Mesendoderm (in vitro differentiated cells): ENCODE results near the gene PHF10.
A peak's percentile ranks its signal among the peaks of the same experiment; 100 is the strongest.
"Not testable (repeated sequence)": the region's sequence is repeated elsewhere in the genome, so short reads cannot be mapped to it uniquely, and the experiment has no call there.

Source experiments
- DNase-seq: peaks from one replicate; pipeline ENCODE4 v3.0.0; 2013
- H2AK5ac ChIP-seq: 2 replicates; pipeline ENCODE4 v1.6.1; 2013; ENCODE audit warnings: low read length, inconsistent platforms
- H2BK120ac ChIP-seq: 2 replicates; pipeline ENCODE4 v1.6.1; 2013; ENCODE audit warnings: low read depth, mild to moderate bottlenecking, low read length, moderate library complexity, mixed read lengths
- H2BK15ac ChIP-seq: replicated peaks from 2 replicates; pipeline ENCODE4 v1.6.1; 2013; ENCODE audit warnings: low read depth, mild to moderate bottlenecking, moderate library complexity
- H2BK5ac ChIP-seq: 2 replicates; pipeline ENCODE4 v1.6.1; 2013; ENCODE audit warnings: low read length, inconsistent platforms
- H3K18ac ChIP-seq: 2 replicates; pipeline ENCODE4 v1.6.1; 2013; ENCODE audit warnings: mild to moderate bottlenecking, low read length, mixed read lengths
- H3K23ac ChIP-seq: one replicate; pipeline ENCODE4 v1.6.1; 2013; ENCODE audit warnings: low read length
- H3K27ac ChIP-seq: 2 replicates; pipeline ENCODE4 v1.5.1; 2013; ENCODE audit warnings: low read depth, mild to moderate bottlenecking, inconsistent platforms, low read length, moderate library complexity
- H3K27me3 ChIP-seq: 2 replicates; pipeline ENCODE4 v1.6.1; 2013; ENCODE audit warnings: low read length, control low read depth, mild to moderate bottlenecking, inconsistent platforms; ENCODE audit not compliant: insufficient read depth, poor library complexity
- H3K36me3 ChIP-seq: 2 replicates; pipeline ENCODE4 v1.6.1; 2013; ENCODE audit warnings: low read length, inconsistent platforms; ENCODE audit not compliant: control insufficient read depth, insufficient read depth
- H3K4ac ChIP-seq: one replicate; pipeline ENCODE4 v1.6.1; 2013; ENCODE audit warnings: low read depth, mild to moderate bottlenecking, low read length, moderate library complexity
- H3K4me1 ChIP-seq: 2 replicates; pipeline ENCODE4 v1.6.1; 2013; ENCODE audit warnings: low read depth, low read length, inconsistent platforms; ENCODE audit not compliant: control insufficient read depth
- H3K4me2 ChIP-seq: 2 replicates; pipeline ENCODE4 v1.6.1; 2013; ENCODE audit warnings: low read length
- H3K4me3 ChIP-seq: 2 replicates; pipeline ENCODE4 v1.5.1; 2013; ENCODE audit warnings: mild to moderate bottlenecking, low read length
- H3K56ac ChIP-seq: one replicate; pipeline ENCODE4 v1.6.1; 2013; ENCODE audit warnings: low read length
- H3K79me1 ChIP-seq: 2 replicates; pipeline ENCODE4 v1.6.1; 2013; ENCODE audit warnings: low read length, inconsistent platforms
- H3K79me2 ChIP-seq: 2 replicates; pipeline ENCODE4 v1.6.1; 2013; ENCODE audit warnings: mild to moderate bottlenecking, low read length; ENCODE audit not compliant: control insufficient read depth, insufficient read depth
- H3K9ac ChIP-seq: 2 replicates; pipeline ENCODE4 v1.6.1; 2013; ENCODE audit warnings: low read length, inconsistent platforms
- H4K5ac ChIP-seq: one replicate; pipeline ENCODE4 v1.6.1; 2013; ENCODE audit warnings: low read length
- H4K8ac ChIP-seq: one replicate; pipeline ENCODE4 v1.6.1; 2013; ENCODE audit warnings: low read depth, mild to moderate bottlenecking, control low read depth, low read length, moderate library complexity
- WGBS: extraction: QIAGEN DNeasy Blood & Tissue Kit; methylation state at CpG from one replicate; pipeline ENCODE4 v1.1.7; 2013; ENCODE audit warnings: low lambda C conversion rate, missing lambda C conversion rate; ENCODE audit not compliant: insufficient coverage; ENCODE audit errors: extremely low coverage; 5-methylcytosine and 5-hydroxymethylcytosine counted together

The PHF10 gene

GRCh38 chr6:169697115-169697514, 27.2 kb downstream of the PHF10 start:
- H3K56ac ChIP-seq, H3K18ac ChIP-seq, H3K4me1 ChIP-seq, H3K27ac ChIP-seq, H2BK5ac ChIP-seq, H3K36me3 ChIP-seq, H3K23ac ChIP-seq, H3K9ac ChIP-seq, H3K27me3 ChIP-seq, H2AK5ac ChIP-seq, H2BK120ac ChIP-seq, H3K4ac ChIP-seq, H2BK15ac ChIP-seq, H4K8ac ChIP-seq, H3K4me2 ChIP-seq, H4K5ac ChIP-seq, H3K4me3 ChIP-seq: not testable (repeated sequence)
- no CpG with 5 or more reads among the region's 10 CpGs for WGBS
- Histone ChIP-seq H3K79me2 (peaks cover 33% of the 10 kb centered on the region), H3K79me1 (peaks cover 30% of the 10 kb centered on the region)
- peak; percentile 30 for DNase-seq

GRCh38 chr6:169695131-169695530, 29.2 kb downstream of the PHF10 start:
- H3K56ac ChIP-seq, result no peak overlapping the region
- no CpG with 5 or more reads among the region's 5 CpGs for WGBS
- H3K18ac ChIP-seq, result no peak overlapping the region
- H2AK5ac ChIP-seq, result no peak overlapping the region
- H3K9ac ChIP-seq, result no peak overlapping the region
- H2BK5ac ChIP-seq, result no peak overlapping the region
- no peak overlapping the region for H3K4ac ChIP-seq
- no peak overlapping the region for H2BK120ac ChIP-seq
- H3K4me2 ChIP-seq, result no peak overlapping the region
- H3K27ac ChIP-seq, result no peak overlapping the region
- no peak for DNase-seq
- H2BK15ac ChIP-seq, result no peak overlapping the region
- H3K79me1 ChIP-seq, result peaks cover 22% of the 10 kb centered on the region
- H3K4me3 ChIP-seq, result no peak overlapping the region
- H3K79me2 ChIP-seq, result peaks cover 24% of the 10 kb centered on the region
- H3K4me1 ChIP-seq, result peaks cover 3% of the 10 kb centered on the region
- H3K36me3 ChIP-seq, result peaks cover 1% of the 10 kb centered on the region
- no peak overlapping the region for H4K5ac ChIP-seq
- H3K23ac ChIP-seq, result no peak overlapping the region
- H4K8ac ChIP-seq, result no peak overlapping the region
- no peaks in the 10 kb centered on the region for H3K27me3 ChIP-seq

DNA sequence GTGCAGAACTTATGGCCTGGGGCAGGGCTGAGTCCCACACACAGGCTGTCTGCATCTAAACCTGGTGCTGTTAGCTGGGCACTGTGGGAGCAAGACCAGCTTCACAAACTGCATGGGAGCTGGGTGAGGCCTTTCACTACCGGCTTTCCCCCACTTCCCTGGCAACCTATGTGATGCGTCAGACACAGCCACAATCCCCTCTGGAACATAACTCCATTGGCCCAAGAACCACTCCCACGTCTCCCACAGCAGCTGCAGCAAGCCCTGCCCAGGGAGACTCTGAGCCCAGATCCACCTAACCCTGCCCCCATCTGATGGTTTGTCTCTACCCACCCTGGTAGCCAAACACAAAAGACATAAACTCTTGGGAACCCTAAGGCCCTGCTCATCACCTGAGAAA, 31.8 kb downstream of the PHF10 start:
- H3K4me3 ChIP-seq, result no peak overlapping the region
- no peak overlapping the region for H3K23ac ChIP-seq
- H2BK120ac ChIP-seq, result no peak overlapping the region
- H3K79me2 ChIP-seq, result peaks cover 15% of the 10 kb centered on the region
- H3K4ac ChIP-seq, result no peak overlapping the region
- no peak overlapping the region for H4K8ac ChIP-seq
- H3K4me2 ChIP-seq, result no peak overlapping the region
- no peaks in the 10 kb centered on the region for H3K27me3 ChIP-seq
- H3K18ac ChIP-seq, result no peak overlapping the region
- WGBS, result no CpG with 5 or more reads among the region's 3 CpGs
- H4K5ac ChIP-seq, result no peak overlapping the region
- H3K56ac ChIP-seq, result peak overlapping the region; percentile 18
- peaks cover 2% of the 10 kb centered on the region for H3K4me1 ChIP-seq
- H2BK5ac ChIP-seq, result no peak overlapping the region
- H3K79me1 ChIP-seq, result peaks cover 18% of the 10 kb centered on the region
- H3K27ac ChIP-seq, result peak overlapping the region; percentile 47
- H3K9ac ChIP-seq, result no peak overlapping the region
- peaks cover 10% of the 10 kb centered on the region for H3K36me3 ChIP-seq
- H2BK15ac ChIP-seq, result no peak overlapping the region
- DNase-seq, result no peak
- no peak overlapping the region for H2AK5ac ChIP-seq

DNA sequence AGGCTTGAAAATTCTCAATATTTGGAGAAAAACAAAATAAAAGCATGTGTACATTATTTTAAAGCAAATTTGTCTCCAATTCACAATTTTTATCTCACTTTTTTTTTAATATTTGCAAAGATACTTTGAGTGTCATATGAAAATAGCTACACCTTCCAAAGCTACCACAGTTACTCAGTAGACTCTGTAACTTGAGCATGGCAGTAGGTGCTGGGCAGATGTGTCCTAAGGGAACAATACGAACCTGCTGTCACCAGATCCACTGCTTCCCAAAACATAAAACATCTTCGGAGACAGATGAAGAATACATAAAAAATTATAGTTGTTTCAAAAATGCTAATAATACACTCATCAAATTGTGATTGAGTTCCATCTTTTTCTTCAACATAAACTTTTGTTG, 33.0 kb downstream of the PHF10 start:
- no peak overlapping the region for H2BK5ac ChIP-seq
- no peak overlapping the region for H3K4me2 ChIP-seq
- no peak overlapping the region for H4K8ac ChIP-seq
- H3K56ac ChIP-seq, result no peak overlapping the region
- no peak overlapping the region for H2BK120ac ChIP-seq
- WGBS, result no CpG with 5 or more reads among the region's 2 CpGs
- peaks cover 2% of the 10 kb centered on the region for H3K4me1 ChIP-seq
- H3K36me3 ChIP-seq, result peaks cover 10% of the 10 kb centered on the region
- no peak overlapping the region for H3K27ac ChIP-seq
- no peaks in the 10 kb centered on the region for H3K27me3 ChIP-seq
- no peak overlapping the region for H2BK15ac ChIP-seq
- H3K79me2 ChIP-seq, result peaks cover 15% of the 10 kb centered on the region
- peaks cover 17% of the 10 kb centered on the region for H3K79me1 ChIP-seq
- H2AK5ac ChIP-seq, result no peak overlapping the region
- H3K4ac ChIP-seq, result no peak overlapping the region
- DNase-seq, result no peak
- H3K4me3 ChIP-seq, result no peak overlapping the region
- H3K23ac ChIP-seq, result no peak overlapping the region
- no peak overlapping the region for H3K18ac ChIP-seq
- H3K9ac ChIP-seq, result no peak overlapping the region
- no peak overlapping the region for H4K5ac ChIP-seq

- H3K4ac ChIP-seq, result no peak overlapping the region
- H3K79me2 ChIP-seq, result peaks cover 12% of the 10 kb centered on the region
- H2BK5ac ChIP-seq, result no peak overlapping the region
- H4K5ac ChIP-seq, result no peak overlapping the region
- peaks cover 2% of the 10 kb centered on the region for H3K4me1 ChIP-seq
- H2AK5ac ChIP-seq, result no peak overlapping the region
- no peak for DNase-seq
- no peak overlapping the region for H4K8ac ChIP-seq
- WGBS, result no CpG with 5 or more reads among the region's 6 CpGs
- no peak overlapping the region for H3K9ac ChIP-seq
- H3K79me1 ChIP-seq, result peaks cover 11% of the 10 kb centered on the region
- no peak overlapping the region for H2BK120ac ChIP-seq
- H3K36me3 ChIP-seq, result peaks cover 10% of the 10 kb centered on the region
- no peaks in the 10 kb centered on the region for H3K27me3 ChIP-seq
- no peak overlapping the region for H3K4me3 ChIP-seq
- H3K27ac ChIP-seq, result peak overlapping the region; percentile 80
- H2BK15ac ChIP-seq, result no peak overlapping the region
- no peak overlapping the region for H3K4me2 ChIP-seq
- H3K23ac ChIP-seq, result no peak overlapping the region
- H3K18ac ChIP-seq, result no peak overlapping the region
- peak overlapping the region; percentile 17 for H3K56ac ChIP-seq
Measured at GRCh38 chr6:169689287-169689686, 35.0 kb downstream of the PHF10 start.

DNA sequence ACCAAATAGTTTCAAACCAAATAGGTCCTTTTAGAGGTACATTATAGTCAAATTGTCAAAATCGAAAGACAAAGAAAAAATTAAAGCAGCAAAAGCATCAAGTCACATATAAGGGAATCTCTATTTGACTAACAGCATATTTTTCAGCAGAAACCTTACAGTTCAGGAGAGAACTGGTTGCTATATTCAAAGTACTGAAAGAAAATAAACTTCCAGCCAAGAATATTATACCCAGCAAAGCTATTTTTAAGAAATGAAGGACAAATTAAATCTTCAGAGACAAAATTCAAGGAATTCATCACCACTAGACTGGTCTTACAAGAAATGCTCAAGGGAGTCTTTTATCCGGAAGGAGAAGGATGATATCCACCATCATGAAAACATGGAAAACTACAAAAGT, 38.4 kb downstream of the PHF10 start:
- peaks cover 18% of the 10 kb centered on the region for H3K79me1 ChIP-seq
- no CpG with 5 or more reads among the region's 2 CpGs for WGBS
- H3K18ac ChIP-seq, result no peak overlapping the region
- no peak overlapping the region for H3K9ac ChIP-seq
- H4K5ac ChIP-seq, result no peak overlapping the region
- H3K4me3 ChIP-seq, result no peak overlapping the region
- no peak overlapping the region for H3K4ac ChIP-seq
- H3K79me2 ChIP-seq, result peaks cover 7% of the 10 kb centered on the region
- H3K27ac ChIP-seq, result no peak overlapping the region
- H4K8ac ChIP-seq, result no peak overlapping the region
- H3K27me3 ChIP-seq, result no peaks in the 10 kb centered on the region
- H2BK15ac ChIP-seq, result no peak overlapping the region
- no peak overlapping the region for H3K56ac ChIP-seq
- H2BK120ac ChIP-seq, result no peak overlapping the region
- no peak overlapping the region for H3K23ac ChIP-seq
- no peaks in the 10 kb centered on the region for H3K4me1 ChIP-seq
- H2BK5ac ChIP-seq, result no peak overlapping the region
- peaks cover 10% of the 10 kb centered on the region for H3K36me3 ChIP-seq
- DNase-seq, result no peak
- no peak overlapping the region for H2AK5ac ChIP-seq
- H3K4me2 ChIP-seq, result no peak overlapping the region
